PFSK-1 (cell line): ENCODE data around the gene PTPRA. TPM values are rescaled to one million over a fixed set of nuclear protein-coding genes. Genes with fewer than 3 reads are reported as not detected.

Source experiments
- FOXP2 ChIP-seq: optimal IDR thresholded peaks from 2 replicates; pipeline ENCODE3; 2011; ENCODE audit warnings: borderline replicate concordance, control low read depth, inconsistent platforms; ENCODE audit not compliant: insufficient read depth; ENCODE audit errors: extremely low read length, extremely low read depth
- POLR2AphosphoS5 ChIP-seq: IDR thresholded peaks from 2 replicates; pipeline ENCODE4 v1.6.1; 2012; ENCODE audit warnings: low read depth, mild to moderate bottlenecking, control low read depth, low read length, moderate library complexity
- SIN3A ChIP-seq: IDR thresholded peaks from 2 replicates; pipeline ENCODE4 v1.6.1; 2012; ENCODE audit warnings: mild to moderate bottlenecking, low read length, moderate library complexity, borderline replicate concordance; ENCODE audit not compliant: insufficient read depth
- TAF1 ChIP-seq: IDR thresholded peaks from 2 replicates; pipeline ENCODE4 v1.6.1; 2012; ENCODE audit warnings: low read length, control low read depth, borderline replicate concordance; ENCODE audit not compliant: insufficient read depth
- polyA plus RNA-seq: library from polyadenylated mRNA; unstranded; fragments of >200 nt; gene quantifications from one replicate; pipeline ENCODE4 v1.2.1, GENCODE V29; 2012; ENCODE audit warnings: low read depth, missing spikeins; ENCODE audit not compliant: insufficient read length
- TF ChIP-seq, protein P1 (sequence below), 2 experiments: IDR thresholded peaks; 2 replicates each; pipeline versions ENCODE4 v1.6.1 to v1.8.0; 2011 to 2012; ENCODE audit warnings: low read depth in 2 of 2, low read length in 2 of 2, control low read depth in 1 of 2, inconsistent platforms in 1 of 2, mild to moderate bottlenecking in 1 of 2, moderate library complexity in 1 of 2; ENCODE audit not compliant: insufficient read depth in 1 of 2

Gene PTPRA, protein sequence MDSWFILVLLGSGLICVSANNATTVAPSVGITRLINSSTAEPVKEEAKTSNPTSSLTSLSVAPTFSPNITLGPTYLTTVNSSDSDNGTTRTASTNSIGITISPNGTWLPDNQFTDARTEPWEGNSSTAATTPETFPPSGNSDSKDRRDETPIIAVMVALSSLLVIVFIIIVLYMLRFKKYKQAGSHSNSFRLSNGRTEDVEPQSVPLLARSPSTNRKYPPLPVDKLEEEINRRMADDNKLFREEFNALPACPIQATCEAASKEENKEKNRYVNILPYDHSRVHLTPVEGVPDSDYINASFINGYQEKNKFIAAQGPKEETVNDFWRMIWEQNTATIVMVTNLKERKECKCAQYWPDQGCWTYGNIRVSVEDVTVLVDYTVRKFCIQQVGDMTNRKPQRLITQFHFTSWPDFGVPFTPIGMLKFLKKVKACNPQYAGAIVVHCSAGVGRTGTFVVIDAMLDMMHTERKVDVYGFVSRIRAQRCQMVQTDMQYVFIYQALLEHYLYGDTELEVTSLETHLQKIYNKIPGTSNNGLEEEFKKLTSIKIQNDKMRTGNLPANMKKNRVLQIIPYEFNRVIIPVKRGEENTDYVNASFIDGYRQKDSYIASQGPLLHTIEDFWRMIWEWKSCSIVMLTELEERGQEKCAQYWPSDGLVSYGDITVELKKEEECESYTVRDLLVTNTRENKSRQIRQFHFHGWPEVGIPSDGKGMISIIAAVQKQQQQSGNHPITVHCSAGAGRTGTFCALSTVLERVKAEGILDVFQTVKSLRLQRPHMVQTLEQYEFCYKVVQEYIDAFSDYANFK
- 28.1 TPM for polyA plus RNA-seq

DNA sequence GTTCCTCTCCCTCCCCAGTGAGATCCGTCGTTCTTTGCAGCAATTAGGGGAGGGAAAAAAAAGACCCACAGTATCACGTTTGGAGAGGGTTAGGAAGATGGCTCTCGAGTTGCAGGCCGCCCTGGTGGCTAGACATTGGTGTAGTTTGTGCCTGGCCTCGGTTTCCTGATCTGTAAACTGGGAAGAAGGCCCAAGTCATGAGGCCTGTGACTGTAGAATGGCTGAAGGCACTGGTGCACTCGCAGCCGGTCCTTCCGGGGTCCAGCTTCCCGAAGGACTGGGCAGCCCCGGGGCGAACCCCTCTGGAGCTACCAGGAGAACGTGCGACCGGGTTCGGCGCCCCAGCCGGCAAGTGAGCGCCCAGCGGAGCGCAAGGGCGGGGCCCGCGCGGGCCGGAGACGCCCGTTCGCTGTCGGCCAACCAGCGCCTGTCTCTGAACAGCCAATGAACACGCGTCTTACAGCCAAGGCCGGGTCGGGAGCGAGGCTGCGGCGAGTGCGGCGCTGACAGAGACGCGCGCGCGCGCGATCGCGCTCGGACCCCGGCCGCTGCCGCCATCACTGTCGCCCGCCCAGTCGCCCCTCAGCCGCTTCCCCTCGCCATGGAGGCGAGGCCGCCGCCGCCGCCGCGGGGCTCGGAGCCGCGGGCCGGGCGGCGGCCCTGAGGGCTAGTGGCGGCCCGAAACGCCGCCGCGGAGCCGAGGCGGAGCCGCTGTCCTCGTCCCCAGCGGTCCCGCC lies at the start of gene PTPRA:
TSS of gene PTPRA (plus strand) at position 472 of the 737 bp plus-strand sequence. CDS start 90,797 bp downstream, outside the sequence.
- TF ChIP-seq, protein P1, sequence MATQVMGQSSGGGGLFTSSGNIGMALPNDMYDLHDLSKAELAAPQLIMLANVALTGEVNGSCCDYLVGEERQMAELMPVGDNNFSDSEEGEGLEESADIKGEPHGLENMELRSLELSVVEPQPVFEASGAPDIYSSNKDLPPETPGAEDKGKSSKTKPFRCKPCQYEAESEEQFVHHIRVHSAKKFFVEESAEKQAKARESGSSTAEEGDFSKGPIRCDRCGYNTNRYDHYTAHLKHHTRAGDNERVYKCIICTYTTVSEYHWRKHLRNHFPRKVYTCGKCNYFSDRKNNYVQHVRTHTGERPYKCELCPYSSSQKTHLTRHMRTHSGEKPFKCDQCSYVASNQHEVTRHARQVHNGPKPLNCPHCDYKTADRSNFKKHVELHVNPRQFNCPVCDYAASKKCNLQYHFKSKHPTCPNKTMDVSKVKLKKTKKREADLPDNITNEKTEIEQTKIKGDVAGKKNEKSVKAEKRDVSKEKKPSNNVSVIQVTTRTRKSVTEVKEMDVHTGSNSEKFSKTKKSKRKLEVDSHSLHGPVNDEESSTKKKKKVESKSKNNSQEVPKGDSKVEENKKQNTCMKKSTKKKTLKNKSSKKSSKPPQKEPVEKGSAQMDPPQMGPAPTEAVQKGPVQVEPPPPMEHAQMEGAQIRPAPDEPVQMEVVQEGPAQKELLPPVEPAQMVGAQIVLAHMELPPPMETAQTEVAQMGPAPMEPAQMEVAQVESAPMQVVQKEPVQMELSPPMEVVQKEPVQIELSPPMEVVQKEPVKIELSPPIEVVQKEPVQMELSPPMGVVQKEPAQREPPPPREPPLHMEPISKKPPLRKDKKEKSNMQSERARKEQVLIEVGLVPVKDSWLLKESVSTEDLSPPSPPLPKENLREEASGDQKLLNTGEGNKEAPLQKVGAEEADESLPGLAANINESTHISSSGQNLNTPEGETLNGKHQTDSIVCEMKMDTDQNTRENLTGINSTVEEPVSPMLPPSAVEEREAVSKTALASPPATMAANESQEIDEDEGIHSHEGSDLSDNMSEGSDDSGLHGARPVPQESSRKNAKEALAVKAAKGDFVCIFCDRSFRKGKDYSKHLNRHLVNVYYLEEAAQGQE (IDR thresholded peaks at IDR 0.05; ENCODE audit: insufficient read depth in 1 of 2, low read depth in 2 of 2, low read length in 2 of 2) = no peak
- TF ChIP-seq FOXP2 (peak; percentile 73), TAF1 (peak; percentile 73; the same call in 1 of the 2 replicates), POLR2AphosphoS5 (peak; percentile 96), SIN3A (no peak)

DNA sequence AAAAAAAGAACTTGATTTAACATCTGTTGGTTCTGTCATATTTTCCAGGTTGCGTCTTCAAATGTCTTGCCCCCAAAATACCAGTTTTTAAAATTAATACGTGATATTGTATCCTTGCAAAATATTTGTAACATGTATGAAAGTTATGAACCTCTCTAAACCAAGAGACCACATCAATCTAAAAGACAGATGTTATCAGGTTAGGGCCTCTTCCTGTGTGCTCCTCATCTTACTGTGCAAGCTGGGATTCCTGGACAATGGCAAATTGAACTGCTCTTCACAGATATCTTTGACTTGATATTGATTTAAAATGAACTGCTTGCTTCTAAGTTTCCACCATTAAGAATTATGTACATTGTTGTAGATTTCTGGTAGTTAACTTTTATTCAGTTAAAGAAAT lies 47.5 kb upstream of the PTPRA start:
- TF ChIP-seq, protein P1 (IDR thresholded peaks at IDR 0.05; ENCODE audit: insufficient read depth in 1 of 2, low read depth in 2 of 2, low read length in 2 of 2) = no peak
- no peak for TF ChIP-seq POLR2AphosphoS5
- no peak for TF ChIP-seq SIN3A
- TF ChIP-seq FOXP2 = no peak

DNA sequence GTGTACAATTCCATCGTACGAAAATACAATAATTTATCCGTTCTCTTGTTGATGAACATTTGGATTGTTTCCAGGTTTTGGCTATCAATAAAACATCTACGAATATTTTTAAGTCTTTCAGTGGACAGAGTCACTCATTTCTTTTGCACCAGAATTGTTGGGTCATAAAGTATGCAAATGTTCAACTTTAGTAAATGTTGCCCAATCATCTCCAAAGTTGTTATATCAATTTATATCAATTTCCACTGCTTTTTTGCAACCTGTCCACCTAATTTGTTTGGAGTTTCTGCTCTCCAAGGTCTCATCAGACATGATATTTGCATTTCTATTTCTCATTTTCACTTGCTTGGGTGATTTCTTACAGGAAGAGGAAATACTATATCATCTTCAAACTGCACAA lies 46.6 kb upstream of the PTPRA start:
- TF ChIP-seq TAF1 = no peak
- TF ChIP-seq SIN3A = no peak
- TF ChIP-seq, protein P1 (IDR thresholded peaks at IDR 0.05; ENCODE audit: insufficient read depth in 1 of 2, low read depth in 2 of 2, low read length in 2 of 2) = no peak
- no peak for TF ChIP-seq POLR2AphosphoS5
- TF ChIP-seq FOXP2 = no peak

DNA sequence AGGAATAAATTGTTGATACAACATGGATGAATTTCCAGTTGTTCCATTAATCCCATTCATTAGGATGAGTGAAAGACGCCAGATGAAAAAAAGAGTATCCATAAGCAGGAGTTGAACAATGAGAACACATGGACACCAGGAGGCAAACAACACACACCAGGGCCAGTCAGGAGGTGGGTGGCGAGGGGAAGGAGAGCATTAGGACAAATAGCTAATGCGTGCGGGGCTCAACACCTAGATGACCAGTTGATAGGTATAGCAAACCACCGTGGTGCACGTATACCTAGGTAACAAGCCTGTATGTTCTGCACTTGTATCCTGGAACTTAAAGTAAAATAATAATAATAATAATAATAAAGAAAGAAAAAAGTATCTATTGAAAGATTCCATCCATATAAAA lies 43.9 kb upstream of the PTPRA start:
- TF ChIP-seq, protein P1 (IDR thresholded peaks at IDR 0.05; ENCODE audit: insufficient read depth in 1 of 2, low read depth in 2 of 2, low read length in 2 of 2) = no peak
- no peak for TF ChIP-seq SIN3A
- TF ChIP-seq POLR2AphosphoS5 = no peak
- TF ChIP-seq TAF1 = no peak
- no peak for TF ChIP-seq FOXP2
